ENCODE measurements around the gene DLGAP4.

The DLGAP4 gene

DNA sequence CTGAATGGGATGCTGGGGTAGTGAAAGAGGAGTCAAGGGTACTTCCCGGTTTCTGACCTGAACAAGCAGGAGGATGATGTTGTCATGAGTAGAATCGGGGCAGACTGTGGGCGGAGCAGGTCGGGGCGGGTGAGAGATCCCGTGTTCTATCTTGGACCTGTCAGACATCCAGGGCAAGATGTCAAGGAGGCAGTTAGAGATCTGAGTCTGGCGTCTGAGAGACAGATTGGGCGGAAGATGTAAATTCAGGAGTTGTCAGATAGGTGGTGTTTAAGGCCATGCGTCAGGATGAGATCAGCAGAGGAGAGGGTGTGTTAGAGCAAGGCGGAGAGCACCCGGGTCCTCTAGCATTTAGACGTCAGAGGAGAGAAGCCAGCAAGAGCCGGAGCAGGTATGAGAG lies 115.5 kb downstream of the DLGAP4 start:
- DNase-seq: no peak

DNA sequence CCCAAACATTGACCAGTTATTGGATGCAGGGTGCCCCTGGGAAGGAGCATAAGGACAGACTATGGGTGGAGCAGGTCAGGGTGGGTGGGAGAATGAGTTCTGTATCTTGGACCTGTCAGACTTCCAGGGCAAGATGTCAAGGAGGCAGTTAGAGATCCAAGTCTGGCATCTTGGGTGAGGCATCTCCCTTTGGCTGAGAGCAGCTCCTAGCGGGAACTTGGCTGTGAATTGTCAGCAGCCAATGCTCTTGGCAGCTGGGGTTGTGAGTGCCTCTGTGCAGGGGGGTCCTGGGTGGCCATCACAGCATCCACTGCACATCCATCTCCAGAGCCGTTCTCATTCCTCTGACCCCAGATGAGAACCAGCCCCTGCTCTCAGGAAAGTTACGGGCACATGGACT lies 118.2 kb downstream of the DLGAP4 start:
- DNase-seq: no peak

DNA sequence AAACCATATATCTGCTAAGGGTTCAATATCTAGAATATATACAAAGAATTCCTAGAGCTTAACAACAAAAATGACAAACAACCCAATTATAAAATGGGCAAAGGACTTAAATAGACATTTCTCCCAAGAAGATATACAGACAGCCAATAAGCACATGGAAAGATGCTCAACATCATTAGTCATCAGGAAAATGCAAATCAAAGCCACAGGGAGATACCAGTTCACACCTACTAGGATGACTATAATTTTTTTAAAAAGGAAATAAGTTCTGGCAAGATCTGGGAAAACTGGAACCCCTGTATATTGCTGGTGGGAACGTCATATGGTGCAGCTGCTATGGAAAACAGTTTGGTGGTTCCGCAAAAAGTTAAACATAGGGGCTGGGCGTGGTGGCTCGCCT lies 119.0 kb downstream of the DLGAP4 start:
- no peak for DNase-seq

DNA sequence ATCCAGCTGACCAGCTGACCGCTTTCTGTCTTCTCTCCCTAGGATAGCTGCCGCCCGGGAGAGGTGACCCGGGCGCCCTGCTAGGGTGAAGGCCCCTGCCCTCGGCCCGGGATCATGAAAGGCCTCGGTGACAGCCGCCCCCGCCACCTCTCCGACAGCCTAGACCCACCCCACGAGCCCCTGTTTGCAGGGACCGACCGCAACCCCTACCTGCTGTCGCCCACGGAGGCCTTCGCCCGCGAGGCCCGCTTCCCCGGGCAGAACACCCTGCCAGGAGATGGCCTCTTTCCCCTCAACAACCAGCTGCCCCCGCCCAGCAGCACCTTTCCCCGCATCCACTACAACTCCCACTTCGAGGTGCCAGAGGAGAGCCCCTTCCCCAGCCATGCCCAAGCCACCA lies 125.5 kb downstream of the DLGAP4 start:
- DNase-seq: no peak

DNA sequence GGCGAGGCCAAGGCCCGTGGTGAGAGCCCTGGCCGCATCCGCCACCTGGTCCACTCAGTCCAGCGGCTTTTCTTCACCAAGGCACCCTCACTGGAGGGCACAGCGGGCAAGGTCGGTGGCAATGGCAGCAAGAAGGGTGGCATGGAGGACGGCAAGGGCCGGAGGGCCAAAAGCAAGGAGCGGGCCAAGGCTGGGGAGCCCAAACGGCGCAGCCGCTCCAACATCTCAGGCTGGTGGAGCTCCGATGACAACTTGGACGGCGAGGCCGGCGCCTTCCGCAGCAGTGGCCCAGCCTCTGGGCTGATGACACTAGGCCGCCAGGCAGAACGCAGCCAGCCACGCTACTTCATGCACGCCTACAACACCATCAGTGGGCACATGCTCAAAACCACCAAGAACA lies 126.0 kb downstream of the DLGAP4 start:
- DNase-seq: no peak

DNA sequence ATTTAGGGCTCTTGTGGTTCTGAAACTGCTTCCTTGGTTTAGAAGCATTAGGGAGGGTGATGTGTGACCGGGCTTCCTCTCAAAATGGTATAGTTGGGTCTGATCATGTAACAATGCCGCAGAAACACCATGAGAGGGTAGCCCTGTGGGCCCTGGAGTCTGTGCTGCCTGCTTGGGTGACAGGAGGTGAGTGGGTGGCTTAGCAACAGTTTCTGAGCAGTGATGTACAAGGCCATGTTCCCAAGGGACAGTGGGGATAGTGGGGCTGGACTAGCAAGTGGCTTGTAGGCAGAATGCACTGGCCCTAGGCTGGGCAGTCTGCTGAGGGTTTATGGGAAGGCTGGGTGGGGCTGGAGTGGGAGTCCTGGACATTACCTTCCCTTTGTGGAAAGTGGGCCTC lies 128.2 kb downstream of the DLGAP4 start:
- no peak for DNase-seq

DNA sequence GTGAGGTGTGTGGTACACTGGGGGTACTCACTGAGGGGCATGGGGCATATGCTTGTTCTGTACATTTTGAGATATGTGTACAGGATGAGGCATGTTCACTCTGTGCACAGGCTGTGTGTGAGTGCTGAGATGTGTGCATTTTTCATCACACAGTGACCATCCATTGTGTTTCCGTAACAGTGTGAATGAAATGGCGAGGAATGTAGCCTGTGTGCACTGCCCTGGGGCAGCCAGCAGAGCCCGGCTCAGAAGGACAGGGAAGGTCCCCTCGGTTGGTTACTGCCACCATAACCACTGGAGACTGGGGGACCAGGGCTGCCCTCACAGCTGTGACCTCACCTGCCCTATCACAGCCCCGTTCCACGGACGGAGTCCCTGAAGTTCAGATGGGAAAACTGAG lies 129.0 kb downstream of the DLGAP4 start:
- no peak for DNase-seq

DNA sequence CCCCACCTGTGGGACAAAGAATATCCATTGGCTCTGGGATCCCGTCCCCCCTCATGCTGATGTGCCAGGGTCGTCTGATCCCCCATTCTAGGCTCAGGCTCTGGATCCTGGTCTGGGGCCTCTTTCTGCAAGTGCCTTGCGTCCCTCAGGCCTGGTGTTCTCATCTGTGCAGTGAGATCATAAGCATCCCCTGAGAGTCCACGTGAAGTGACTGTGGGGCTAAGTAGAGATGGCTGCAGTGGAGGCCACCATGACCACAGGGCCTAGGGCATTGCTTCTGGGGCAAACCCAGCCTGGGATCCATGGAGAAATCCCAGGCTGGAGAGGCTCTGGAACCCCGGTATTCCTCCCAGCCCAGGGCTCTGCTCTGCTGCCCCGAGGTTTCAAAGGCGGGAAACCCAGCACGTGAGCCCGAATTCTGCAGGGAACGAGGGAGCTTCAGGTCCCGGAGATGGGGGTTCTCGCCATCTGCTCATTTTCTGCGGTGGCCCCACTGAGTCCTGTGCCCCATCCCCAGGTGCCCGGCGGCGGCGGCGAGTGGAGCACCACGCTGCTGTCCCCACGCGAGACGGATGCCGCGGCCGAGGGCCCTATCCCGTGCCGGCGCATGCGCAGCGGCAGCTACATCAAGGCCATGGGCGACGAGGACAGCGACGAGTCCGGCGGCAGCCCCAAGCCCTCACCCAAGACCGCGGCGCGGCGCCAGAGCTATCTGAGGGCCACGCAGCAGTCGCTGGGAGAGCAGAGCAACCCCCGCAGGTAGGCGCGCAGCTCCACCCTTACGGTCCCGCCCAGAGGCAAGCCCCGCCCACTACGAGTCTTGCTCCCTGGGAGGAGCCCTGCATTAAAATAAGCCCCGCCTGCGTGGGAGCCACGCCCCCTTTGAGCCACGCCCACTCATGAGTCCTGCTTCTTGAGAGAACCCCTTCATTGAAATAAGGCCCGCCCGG lies 129.7 kb downstream of the DLGAP4 start:
- DNase-seq: peak; percentile 94 to 95

DNA sequence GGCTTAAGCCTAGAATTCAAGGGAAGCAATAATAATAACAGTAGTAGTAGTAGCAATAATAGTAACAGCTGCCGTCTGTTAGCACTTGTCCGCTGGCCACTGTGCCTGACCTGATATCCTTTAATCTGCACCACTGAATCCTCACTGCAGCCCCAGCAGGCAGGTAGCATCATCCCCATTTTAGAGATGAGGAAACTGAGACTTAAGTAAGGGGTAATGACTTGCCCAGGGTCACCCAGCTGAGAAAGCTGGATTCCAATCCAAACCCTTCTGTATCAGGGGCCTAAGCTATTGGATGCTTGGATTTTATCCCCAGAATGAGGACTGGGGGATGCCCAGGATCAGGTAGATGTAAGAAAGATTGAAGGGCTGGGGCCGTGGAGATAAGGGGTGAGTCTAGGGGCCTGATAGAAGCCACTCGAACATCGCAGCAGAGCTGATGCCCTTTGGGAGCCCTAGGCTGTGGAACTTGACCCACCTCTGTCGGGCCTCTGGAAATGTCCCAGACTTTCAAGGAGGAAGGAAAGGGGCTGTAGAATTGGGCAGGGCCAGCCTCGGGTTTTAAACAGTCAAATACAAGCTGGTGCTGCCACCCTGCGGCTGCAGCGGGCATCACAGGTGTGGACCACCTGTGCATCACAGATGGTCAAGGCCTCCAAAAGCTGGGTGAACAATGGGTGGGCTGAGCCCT lies 133.0 kb downstream of the DLGAP4 start:
- DNase-seq: peak in 1 of 2 experiments; percentile 41

DNA sequence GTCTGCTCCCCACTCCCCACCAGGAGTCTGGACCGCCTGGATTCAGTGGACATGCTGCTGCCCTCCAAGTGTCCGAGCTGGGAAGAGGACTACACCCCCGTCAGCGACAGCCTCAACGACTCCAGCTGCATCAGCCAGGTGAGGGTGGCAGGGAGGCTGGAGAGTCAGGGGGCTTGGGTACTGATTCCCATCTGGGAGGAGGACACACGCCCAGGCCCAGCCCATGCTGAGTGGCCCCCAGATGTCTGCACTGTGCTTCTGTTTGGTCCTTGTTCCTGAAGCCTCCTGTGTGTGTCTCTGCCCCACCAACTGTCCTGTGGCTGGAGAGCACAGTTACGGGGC lies 133.6 kb downstream of the DLGAP4 start:
- DNase-seq: no peak

DNA sequence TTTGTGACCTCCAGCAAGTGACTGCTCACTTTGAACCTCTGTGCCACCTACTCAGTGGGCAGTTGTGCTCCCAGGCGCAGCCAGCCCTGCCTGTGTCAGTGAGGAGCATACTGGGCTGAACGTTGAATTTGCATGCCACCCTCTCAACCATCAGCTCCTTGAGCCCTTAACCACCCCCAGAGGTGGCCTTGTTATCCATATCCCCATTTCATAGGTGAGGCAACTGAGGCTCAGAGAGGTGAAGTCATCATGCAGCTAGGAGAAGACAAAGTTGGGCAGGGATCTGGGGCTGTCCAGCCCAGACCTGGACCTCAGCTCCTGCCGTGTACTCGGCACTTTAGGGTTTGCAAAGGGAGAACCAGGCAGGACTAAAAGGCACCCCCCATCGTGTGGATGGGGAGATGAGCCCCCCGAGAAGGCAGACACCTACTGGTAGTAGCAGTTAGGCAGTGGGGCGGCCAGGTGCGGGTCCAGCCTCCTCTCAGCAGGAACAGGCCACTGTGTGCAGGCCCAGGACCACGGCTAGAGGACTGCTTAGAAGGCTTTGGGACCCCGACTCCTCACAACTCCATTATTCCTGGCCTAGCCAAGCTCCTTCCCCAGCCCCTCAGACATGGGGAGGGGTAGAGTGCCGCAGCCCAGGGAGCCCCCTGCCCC lies 134.4 kb downstream of the DLGAP4 start:
- no peak for DNase-seq

DNA sequence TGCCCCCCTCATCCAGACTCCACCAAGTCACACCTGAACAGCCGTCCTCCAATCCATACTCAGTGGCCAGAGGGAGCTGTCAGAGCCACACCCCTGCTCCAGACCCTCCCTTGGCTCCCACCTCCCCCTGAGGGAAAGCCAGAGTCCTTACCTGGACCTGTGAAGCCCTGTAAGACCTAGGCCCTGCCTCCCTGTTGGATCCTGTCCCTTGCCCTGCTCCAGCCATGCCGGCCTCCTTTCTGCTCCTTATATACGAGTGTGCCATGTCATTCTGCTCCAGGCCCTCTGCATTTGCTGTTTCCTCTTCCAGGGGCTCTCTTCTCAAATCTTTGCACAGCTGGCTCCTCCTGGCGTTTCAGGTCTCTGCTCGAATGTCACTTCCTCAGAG lies 134.9 kb downstream of the DLGAP4 start:
- no peak for DNase-seq

DNA sequence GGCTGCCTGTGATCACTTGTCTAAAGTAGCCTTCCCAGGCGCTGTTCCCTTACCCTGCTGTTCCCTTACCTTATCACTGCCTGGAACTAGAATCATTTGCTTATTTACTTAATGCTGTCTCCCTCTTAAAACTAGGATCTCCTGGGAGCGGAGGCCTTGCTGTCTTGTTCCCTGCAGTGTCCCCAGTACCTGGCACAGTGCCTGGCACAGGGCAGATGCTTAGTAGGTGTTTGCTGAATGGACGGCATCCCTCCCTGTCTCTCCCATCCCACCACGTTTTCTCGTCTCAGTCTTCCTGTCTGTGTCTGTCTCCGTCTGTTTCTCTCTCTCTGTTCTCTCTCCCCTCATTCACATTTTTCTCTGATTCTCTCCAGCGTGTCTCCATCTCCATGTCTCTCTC lies 135.3 kb downstream of the DLGAP4 start:
- DNase-seq: no peak

DNA sequence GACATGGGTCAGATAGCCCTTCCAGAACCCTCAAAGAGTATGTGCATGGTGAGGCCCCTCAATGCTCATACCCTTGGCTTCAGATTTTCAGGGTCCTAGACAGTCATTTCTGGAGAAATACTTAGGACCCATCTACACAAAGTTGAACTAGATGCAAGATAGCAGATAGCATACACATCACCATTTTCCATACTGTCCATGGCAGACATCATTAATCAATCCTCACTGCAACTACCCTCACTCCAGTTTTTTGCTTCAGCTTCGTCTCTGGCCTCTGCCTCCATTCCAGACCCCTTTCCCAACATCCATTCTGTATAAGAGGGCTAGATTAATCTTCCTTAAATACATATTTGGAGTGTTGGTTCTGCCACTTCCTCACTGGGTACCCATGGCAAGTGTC lies 139.7 kb downstream of the DLGAP4 start:
- DNase-seq: no peak

DNA sequence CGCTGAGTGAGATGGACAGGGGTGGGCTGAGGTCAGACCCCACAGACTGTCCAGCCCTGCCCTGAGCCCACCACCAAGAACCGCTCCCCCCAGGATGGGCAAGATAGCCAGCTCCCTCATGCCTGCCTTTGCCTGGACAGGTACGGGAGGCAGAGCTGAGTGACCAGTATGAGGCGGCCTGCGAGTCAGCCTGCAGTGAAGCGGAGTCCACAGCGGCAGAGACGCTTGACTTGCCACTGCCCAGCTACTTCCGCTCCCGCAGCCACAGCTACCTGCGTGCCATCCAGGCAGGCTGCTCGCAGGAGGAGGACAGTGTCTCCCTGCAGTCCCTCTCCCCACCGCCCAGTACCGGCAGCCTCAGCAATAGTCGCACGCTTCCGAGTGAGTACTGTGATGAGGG lies 140.4 kb downstream of the DLGAP4 start:
- DNase-seq: no peak

DNA sequence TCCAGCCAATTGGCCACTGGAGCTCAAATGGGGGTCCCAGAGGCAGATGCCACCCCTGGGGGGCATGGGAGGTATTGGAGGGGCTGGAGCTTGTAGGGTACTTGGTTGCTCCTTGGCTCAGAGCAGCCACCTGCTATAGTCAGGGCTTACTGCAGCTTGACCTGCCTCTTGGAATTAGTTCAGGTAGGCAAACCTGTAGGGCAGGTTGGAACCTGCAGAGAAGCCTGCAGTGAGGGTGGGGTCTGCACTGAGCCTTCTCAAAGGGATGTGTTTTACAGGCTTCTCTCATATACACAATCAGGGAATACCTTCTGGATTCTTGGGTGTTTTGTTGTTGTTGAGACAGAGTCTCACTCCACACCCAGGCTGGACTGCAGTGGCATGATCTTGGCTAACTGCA lies 141.0 kb downstream of the DLGAP4 start:
- no peak for DNase-seq

DNA sequence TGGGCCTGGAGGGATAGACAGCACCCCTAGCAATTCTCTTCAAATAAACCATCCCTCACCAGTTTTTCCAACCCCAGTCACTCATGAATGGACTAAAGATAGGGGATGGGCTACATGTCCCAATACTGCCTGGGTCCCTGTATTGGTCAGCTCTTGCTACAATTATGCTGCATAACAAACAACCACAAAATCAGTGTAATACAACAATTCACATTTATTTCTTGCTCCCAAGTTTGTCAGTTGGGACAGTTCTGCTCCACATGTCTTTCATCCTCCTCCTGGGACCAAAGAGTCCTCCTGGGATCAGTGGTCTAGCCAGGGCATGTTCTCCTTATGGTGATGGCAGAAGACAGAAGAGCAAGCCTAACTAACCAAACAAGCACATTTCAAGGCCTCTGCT lies 143.5 kb downstream of the DLGAP4 start:
- DNase-seq: no peak

DNA sequence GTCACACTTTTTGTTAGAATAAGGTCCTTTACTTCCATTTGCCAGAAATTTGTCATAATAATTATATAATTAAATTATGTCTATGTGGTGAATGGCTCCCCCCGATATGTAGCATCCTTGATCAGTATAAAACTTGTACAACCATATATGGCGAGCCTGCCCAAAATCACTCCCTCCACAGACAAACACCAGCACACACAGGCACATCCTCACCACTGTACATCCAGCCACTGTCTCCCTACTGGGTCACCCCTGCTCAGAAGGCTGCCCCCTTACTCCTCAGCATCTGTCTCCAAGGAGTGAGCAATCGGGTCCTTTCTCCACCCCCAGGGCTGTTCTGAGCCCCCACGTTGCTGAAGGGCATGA lies 148.2 kb downstream of the DLGAP4 start:
- DNase-seq: no peak

DNA sequence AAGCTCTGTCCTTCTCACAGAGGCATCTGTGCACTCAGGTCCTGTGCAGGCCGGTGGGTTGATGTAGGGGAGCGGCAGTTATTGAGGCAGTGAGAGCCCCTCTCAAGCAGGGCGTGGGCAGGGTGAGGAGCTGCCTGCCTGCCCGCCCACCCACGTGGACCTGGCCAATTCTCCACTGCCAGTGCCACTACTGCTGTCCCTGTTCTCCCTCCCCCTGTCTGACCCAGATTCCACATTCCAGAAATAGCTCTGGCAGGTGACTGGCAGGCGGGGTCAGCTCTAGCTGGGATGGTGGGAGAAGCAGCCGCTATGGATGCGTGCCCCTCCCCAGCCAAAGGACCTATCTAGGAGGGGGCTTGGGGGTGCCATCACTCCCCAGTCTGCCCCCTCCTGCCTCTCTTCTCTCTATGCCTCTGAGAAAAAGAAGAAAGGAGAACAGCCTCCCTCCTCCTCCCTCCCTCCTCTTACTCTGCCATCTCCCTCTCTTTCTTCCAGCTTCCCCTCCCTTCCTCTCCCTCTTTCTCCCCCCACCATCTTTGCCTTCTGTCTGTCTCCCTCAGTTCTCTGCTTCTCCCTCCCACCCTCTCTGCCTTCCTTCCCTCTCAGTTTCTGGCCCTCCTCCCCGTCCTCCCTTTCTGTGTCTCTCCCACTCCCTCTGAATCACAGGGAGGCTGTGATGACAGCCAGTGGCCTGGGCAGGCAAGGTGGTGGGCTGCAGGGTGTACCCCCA lies 148.7 kb downstream of the DLGAP4 start:
- no peak for DNase-seq

DNA sequence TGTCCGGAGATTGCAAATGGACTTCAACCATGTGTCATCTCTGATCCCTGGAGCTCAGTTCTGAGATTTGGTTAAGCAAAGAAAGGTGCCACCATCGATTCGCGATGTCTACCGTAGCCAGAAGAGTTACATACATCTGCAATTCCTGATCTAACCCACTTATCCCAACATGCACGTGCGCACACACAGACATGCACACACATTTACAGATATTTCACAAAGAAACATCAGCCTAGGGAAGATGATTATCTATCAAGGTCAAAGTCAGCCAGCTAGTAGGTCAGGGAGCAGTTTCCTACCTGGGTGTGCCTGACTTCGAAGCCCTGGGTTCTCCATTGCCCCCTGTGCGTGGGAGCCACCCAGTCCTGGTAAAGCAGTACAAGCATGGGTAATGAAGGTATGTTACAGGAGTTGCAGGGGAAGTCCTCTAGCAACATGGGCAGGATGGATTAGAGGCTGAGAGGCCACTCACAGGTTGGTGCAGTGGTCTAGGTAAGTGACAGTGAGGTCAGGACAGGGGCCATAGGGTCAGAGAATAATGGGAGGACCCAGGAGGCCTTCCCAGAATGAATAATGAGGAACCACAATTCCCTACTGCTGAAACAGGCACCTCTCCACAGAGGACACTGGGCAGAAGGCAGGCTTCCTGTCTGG lies 150.0 kb downstream of the DLGAP4 start:
- DNase-seq: no peak

DNA sequence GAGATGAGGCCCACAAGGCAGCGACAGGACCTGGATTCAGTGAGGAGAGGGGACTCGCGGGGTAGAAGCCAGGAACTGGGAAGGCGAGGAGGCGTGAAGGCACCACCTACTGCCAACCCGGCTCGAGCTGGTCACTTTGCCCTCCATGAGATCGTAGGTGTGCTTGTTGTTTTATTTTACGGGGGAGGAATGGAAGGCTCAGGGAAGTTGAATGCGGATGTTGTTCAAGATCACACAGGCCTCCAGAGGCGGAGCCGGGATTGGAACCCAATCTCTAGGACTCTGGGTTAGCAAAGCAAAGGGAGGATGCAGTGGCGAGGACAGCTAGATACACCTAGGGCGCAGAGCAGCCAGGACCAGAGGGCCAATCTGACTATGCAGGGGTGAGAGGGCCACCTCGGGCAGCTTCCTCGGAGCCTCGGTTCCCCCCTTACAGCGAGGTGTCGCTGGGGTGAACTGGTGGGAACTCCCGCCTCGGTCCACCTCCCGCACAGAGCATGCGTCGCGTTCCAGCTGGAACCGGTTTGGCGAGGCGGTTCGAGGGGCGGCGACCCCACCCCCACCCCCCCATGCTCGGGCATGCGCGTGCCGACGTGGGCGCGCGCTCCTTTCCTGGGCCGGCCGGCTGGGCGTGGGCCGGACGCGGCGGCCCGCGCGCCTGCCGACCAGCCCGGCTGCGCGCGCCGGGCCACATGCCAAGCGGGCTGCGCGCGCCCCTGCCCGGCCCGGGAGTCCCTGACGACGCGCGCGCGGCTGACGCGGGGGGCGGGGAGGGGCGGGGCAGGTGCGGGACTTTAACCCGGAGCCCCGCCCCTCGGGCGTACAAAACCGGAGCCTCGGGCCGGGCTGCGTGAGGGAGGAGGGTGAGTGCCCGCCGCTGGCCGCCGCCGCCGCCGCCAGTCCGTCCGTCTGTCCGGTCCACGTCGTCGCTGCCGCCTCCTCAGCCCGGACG lies 154.8 kb downstream of the DLGAP4 start:
- peak; percentile 95 to 97 for DNase-seq
